Fibroblast of pulmonary artery (primary cell): Measurements from ENCODE around the gene C11orf65.

Source experiments
- DNase-seq: peaks from one replicate; pipeline ENCODE4 v3.0.0-alpha.2; 2010; ENCODE audit warnings: low read depth
- H3K4me3 ChIP-seq: replicated peaks from 2 replicates; pipeline ENCODE4 v1.5.1; 2011; ENCODE audit warnings: low read depth, mild to moderate bottlenecking, control low read depth, low read length, moderate library complexity
- CTCF ChIP-seq: IDR thresholded peaks from 2 replicates; pipeline ENCODE4 v1.5.1; 2011; ENCODE audit warnings: mild to moderate bottlenecking, control low read depth, low read length, inconsistent platforms; ENCODE audit errors: missing control alignments

The C11orf65 gene

DNA sequence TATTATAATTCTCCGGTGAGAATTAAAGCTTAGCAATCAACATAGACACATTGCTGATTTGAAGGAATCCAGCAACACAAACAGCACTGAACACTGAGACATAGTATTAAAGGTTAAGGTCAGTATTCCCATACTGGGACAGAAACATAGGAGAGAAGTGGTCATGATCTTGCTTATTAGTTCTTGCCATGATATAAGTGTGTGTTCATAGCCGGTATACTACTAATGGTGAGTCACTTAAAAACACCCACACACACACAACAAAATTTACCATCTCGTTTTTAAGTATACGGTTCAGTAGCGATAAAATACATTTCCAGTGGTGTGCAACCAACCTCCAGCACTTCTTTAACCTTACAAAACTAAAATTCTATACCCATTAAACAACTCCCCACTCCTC lies 96.3 kb downstream of the C11orf65 start:
- no peak for TF ChIP-seq CTCF
- DNase-seq: no peak

GRCh38 chr11:108370315-108370714 lies 97.0 kb downstream of the C11orf65 start:
- TF ChIP-seq CTCF: no peak
- H3K4me3 ChIP-seq: no peak overlapping the region
- no peak for DNase-seq

More for the DNA sequence above, 96.3 kb downstream of the C11orf65 start:
- no peak overlapping the region for H3K4me3 ChIP-seq

DNA sequence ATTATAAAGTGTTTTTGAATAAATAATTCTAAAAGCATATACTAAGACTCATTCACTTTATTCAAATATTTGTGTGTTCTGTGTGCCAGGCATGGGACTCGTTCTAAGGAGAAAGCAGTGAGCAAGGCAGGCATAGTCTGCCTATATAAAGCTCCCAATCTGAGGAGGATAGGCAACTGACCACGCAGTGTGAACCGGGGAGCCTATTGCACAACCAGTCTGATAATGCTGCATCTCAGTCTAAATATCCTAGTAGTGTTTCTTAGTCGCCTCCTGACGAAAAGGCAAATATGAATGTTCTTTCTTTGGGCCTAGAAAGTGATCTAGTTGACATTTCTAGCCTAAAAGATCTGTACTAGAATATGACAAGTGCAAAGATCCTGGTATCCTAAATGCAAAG lies 98.3 kb downstream of the C11orf65 start:
- no peak for TF ChIP-seq CTCF
- DNase-seq: no peak
- H3K4me3 ChIP-seq: no peak overlapping the region

DNA sequence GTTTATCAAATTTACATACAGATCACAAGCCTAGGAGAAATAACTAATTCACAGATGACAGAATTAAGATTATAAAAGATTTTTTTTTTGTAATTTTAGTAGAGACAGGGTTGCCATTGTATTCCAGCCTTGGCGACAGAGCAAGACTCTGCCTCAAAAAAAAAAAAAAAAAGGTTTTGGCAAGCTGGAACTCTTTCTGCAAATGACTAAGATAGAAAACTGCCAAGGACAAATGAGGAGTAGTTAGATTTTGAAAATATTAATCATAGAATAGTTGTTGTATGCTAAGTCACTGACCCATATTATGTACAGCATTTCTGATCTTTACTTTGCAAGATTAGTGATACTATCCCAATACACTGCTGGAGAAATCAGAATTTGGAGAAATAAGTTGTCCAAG lies 99.2 kb downstream of the C11orf65 start:
- DNase-seq: peak; percentile 13
- no peak overlapping the region for H3K4me3 ChIP-seq
- no peak for TF ChIP-seq CTCF

- DNase-seq: no peak
Measured at GRCh38 chr11:108364159-108364558, 103.2 kb downstream of the C11orf65 start.

DNA sequence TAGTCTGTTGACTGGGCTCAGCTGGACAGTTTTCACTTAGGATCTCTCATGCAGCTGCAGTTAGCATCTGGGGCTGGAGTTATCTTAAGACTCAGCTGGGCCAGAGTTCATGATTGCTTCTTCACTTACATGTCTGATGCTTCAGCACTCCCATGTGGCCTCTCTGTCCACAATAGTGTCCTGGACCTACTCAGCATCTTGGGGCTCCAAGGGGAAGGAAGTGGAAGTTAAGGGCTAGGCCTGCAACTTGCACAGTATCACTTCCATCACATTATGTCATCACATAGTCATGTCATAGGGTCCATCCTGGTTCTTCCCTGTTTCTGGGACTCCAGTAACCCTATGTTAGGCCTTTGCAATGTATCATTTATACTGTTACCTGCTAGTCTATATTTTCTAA lies 115.9 kb downstream of the C11orf65 start:
- no peak overlapping the region for H3K4me3 ChIP-seq
- DNase-seq: no peak
- no peak for TF ChIP-seq CTCF

More at GRCh38 chr11:108364159-108364558, 103.2 kb downstream of the C11orf65 start:
- no peak for TF ChIP-seq CTCF
- no peak overlapping the region for H3K4me3 ChIP-seq

GRCh38 chr11:108346451-108346850 lies 120.9 kb downstream of the C11orf65 start:
- DNase-seq: no peak
- TF ChIP-seq CTCF: no peak
- no peak overlapping the region for H3K4me3 ChIP-seq
